Activated CD8-positive, alpha-beta T cell treated with anti-CD3 and anti-CD28 coated beads for 36 hours (primary cell): ENCODE data around the gene FAM171A2. TPM values are rescaled to one million over a fixed set of nuclear protein-coding genes. Genes with fewer than 3 reads are reported as not detected.

ENCODE experiments used
- ATAC-seq: fragments of 200-7000 bp; cut with Tn5 transposase; one replicate; pipeline ENCODE4 v1.10.0; 2021; ENCODE audit warnings: mild to moderate bottlenecking, moderate library complexity
- CTCF ChIA-PET: fragments of 350-600 bp; sonication (Branson Sonifier 250); formaldehyde crosslinking; loops from one replicate; lab custom pipeline; 2021; ENCODE audit warnings: antibody characterized with exemption; lab: Charles Lee
- POLR2A ChIA-PET: fragments of 350-600 bp; sonication (Branson Sonifier 250); formaldehyde crosslinking; loops from one replicate; lab custom pipeline; 2021; ENCODE audit warnings: antibody characterized with exemption; lab: Charles Lee
- DNase-seq: peaks from one replicate; pipeline ENCODE4 v3.0.0-alpha.2; 2020
- H3K27ac Mint-ChIP-seq: one replicate; pipeline ENCODE4 v1.8.0; 2021; ENCODE audit warnings: mild to moderate bottlenecking, mixed read lengths
- H3K27me3 Mint-ChIP-seq: one replicate; pipeline ENCODE4 v1.8.0; 2021; ENCODE audit warnings: mixed read lengths
- H3K36me3 Mint-ChIP-seq: one replicate; pipeline ENCODE4 v1.8.0; 2021; ENCODE audit warnings: low read depth, mixed read lengths
- H3K4me1 Mint-ChIP-seq: one replicate; pipeline ENCODE4 v1.8.0; 2021; ENCODE audit warnings: low read depth, mixed read lengths
- H3K4me3 Mint-ChIP-seq: one replicate; pipeline ENCODE4 v1.8.0; 2021; ENCODE audit warnings: mild to moderate bottlenecking, moderate library complexity, mixed read lengths
- H3K9me3 Mint-ChIP-seq: one replicate; pipeline ENCODE4 v1.8.0; 2021; ENCODE audit warnings: mixed read lengths
- CTCF ChIP-seq: fragments of 200-600 bp; IDR thresholded peaks from one replicate; pipeline ENCODE4 v1.8.0; 2022; ENCODE audit warnings: antibody characterized with exemption, mild to moderate bottlenecking
- intact Hi-C: fragments of 100-400 bp; cut with micrococcal nuclease; formaldehyde crosslinking; loops from one replicate; pipeline ENCODE4 v1.10.0; 2022
- total RNA-seq, 2 experiments: library from RNA; stranded (reverse); gene quantifications; one replicate each; pipeline ENCODE4 v1.2.3, GENCODE V29; 2021

Gene FAM171A2
- total RNA-seq, 2 experiments from 2014 or later = 0.43 to 0.78 TPM

- ChIA-PET CTCF (interaction anchor here (0.7 to 3.6 kb wide), 6 partner anchors 15 to 121 kb away, joined by 3 to 21 read pairs (median 3); partner anchors contain the start of gene FAM171A2), POLR2A (interaction anchor here (0.7 to 5.3 kb wide), 9 partner anchors 10 to 123 kb away, joined by 3 to 38 read pairs (median 5); partner anchors contain the start of gene UBTF)
- no peaks in the 10 kb centered on the region for H3K27me3 Mint-ChIP-seq
- intact Hi-C loops = loop anchor here (5.0 kb wide), 1 partner anchor 107 kb away; the partner anchor contains the start of gene UBTF
- peaks cover 29% of the 10 kb centered on the region for H3K4me1 Mint-ChIP-seq
- TF ChIP-seq CTCF = no peak
- ATAC-seq (peak; percentile 79), DNase-seq (peak; percentile 94)
- H3K27ac Mint-ChIP-seq = peak within 1 kb of the TSS; percentile 95
- H3K9me3 Mint-ChIP-seq = no peaks in the 10 kb centered on the region
- peak within 1 kb of the TSS; percentile 87 for H3K4me3 Mint-ChIP-seq
- peaks cover 18% of the 10 kb centered on the region for H3K36me3 Mint-ChIP-seq
Observed at GRCh38 chr17:44324571-44325275, 38.9 kb downstream of the FAM171A2 start, which contains the start of gene SLC25A39. Gene SLC25A39, minus strand, starts transcription at chr17:44324823. Its CDS starts 1,261 bp downstream, at chr17:44323562.

GRCh38 chr17:44324092-44324570, 39.5 kb downstream of the FAM171A2 start:
- peaks cover 23% of the 10 kb centered on the region for H3K36me3 Mint-ChIP-seq
- ChIA-PET POLR2A (interaction anchor here (0.7 to 5.3 kb wide), 7 partner anchors 11 to 120 kb away, joined by 3 to 38 read pairs (median 5); partner anchors contain the start of gene UBTF), CTCF (interaction anchor here (0.7 to 3.6 kb wide), 5 partner anchors 14 to 120 kb away, joined by 3 to 21 read pairs (median 3); partner anchors contain the start of gene FAM171A2)
- TF ChIP-seq CTCF = no peak
- H3K9me3 Mint-ChIP-seq = no peaks in the 10 kb centered on the region
- DNase-seq (no peak), ATAC-seq (no peak)
- H3K4me3 Mint-ChIP-seq = peak overlapping the region; percentile 85
- peak overlapping the region; percentile 42 for H3K27ac Mint-ChIP-seq
- intact Hi-C loops = no loop called here
- no peaks in the 10 kb centered on the region for H3K27me3 Mint-ChIP-seq
- H3K4me1 Mint-ChIP-seq = peaks cover 29% of the 10 kb centered on the region

GRCh38 chr17:44323359-44324091, 40.1 kb downstream of the FAM171A2 start:
- H3K9me3 Mint-ChIP-seq = no peaks in the 10 kb centered on the region
- CTCF ChIA-PET = interaction anchor here (0.7 to 3.6 kb wide), 5 partner anchors 22 to 119 kb away, joined by 3 to 21 read pairs (median 3); partner anchors contain the start of gene FAM171A2
- peak overlapping the region; percentile 85 for H3K4me3 Mint-ChIP-seq
- peaks cover 29% of the 10 kb centered on the region for H3K4me1 Mint-ChIP-seq
- POLR2A ChIA-PET = interaction anchor here (0.8 to 5.3 kb wide), 5 partner anchors 13 to 120 kb away, joined by 3 to 38 read pairs (median 8); partner anchors contain the start of gene UBTF
- peaks cover 23% of the 10 kb centered on the region for H3K36me3 Mint-ChIP-seq
- H3K27me3 Mint-ChIP-seq = no peaks in the 10 kb centered on the region
- peak overlapping the region; percentile 42 for H3K27ac Mint-ChIP-seq
- intact Hi-C loops = no loop called here
- DNase-seq = no peak
- no peak for TF ChIP-seq CTCF
- no peak for ATAC-seq

GRCh38 chr17:44322236-44322895, 41.3 kb downstream of the FAM171A2 start:
- peaks cover 3% of the 10 kb centered on the region for H3K27me3 Mint-ChIP-seq
- H3K9me3 Mint-ChIP-seq = no peaks in the 10 kb centered on the region
- intact Hi-C loops = no loop called here
- no peak for TF ChIP-seq CTCF
- H3K4me1 Mint-ChIP-seq = peaks cover 24% of the 10 kb centered on the region
- ChIA-PET POLR2A (interaction anchor here (2.4 to 5.3 kb wide), 2 partner anchors 102 to 112 kb away, joined by 11 to 38 read pairs; partner anchors contain the start of gene UBTF), CTCF (interaction anchor here (1.1 to 4.1 kb wide), 3 partner anchors 9 to 112 kb away, joined by 3 to 21 read pairs (median 15); no protein-coding TSS in a partner anchor)
- peak overlapping the region; percentile 35 for H3K4me3 Mint-ChIP-seq
- ATAC-seq (no peak), DNase-seq (no peak)
- H3K27ac Mint-ChIP-seq = peak overlapping the region; percentile 15
- peaks cover 25% of the 10 kb centered on the region for H3K36me3 Mint-ChIP-seq
